HepG2 (cell line): ENCODE results near the gene PPP1R7. TPM values are rescaled to one million over a fixed set of nuclear protein-coding genes. Genes with fewer than 3 reads are reported as not detected.

Experiments
- CBX5 ChIP-seq: sonication (generic); formaldehyde crosslinking; IDR thresholded peaks from 2 replicates; pipeline ENCODE4 v1.4.0; 2020; ENCODE audit warnings: missing genetic modification reagents, borderline replicate concordance
- ERF ChIP-seq: IDR thresholded peaks from 2 replicates; pipeline ENCODE4 v1.6.1; 2018; ENCODE audit warnings: missing biosample characterization, missing genetic modification reagents
- GABPB1 ChIP-seq: IDR thresholded peaks from 2 replicates; pipeline ENCODE4 v1.6.1; 2016; ENCODE audit warnings: mild to moderate bottlenecking, missing genetic modification reagents, moderate library complexity, missing compliant biosample characterization
- HDAC1 ChIP-seq: sonication (generic); formaldehyde crosslinking; IDR thresholded peaks from 2 replicates; pipeline ENCODE4 v1.5.1; 2020; ENCODE audit warnings: mild to moderate bottlenecking, missing genetic modification reagents
- HMG20B ChIP-seq: conservative IDR thresholded peaks from 2 replicates; pipeline ENCODE4 v1.6.1; 2016; ENCODE audit warnings: missing genetic modification reagents, missing compliant biosample characterization
- KLF13 ChIP-seq: sonication (generic); formaldehyde crosslinking; IDR thresholded peaks from 2 replicates; pipeline ENCODE4 v1.4.0; 2020; ENCODE audit warnings: mild to moderate bottlenecking, missing genetic modification reagents
- MED1 ChIP-seq: sonication (generic); formaldehyde crosslinking; IDR thresholded peaks from 2 replicates; pipeline ENCODE4 v1.4.0; 2020; ENCODE audit warnings: missing genetic modification reagents
- MIER3 ChIP-seq: IDR thresholded peaks from 2 replicates; pipeline ENCODE4 v1.6.1; 2016; ENCODE audit warnings: missing compliant biosample characterization, borderline replicate concordance
- MXI1 ChIP-seq: IDR thresholded peaks from 3 replicates; pipeline ENCODE4 v1.6.1; 2012; ENCODE audit warnings: low read depth, low read length, inconsistent platforms, borderline replicate concordance
- PATZ1 ChIP-seq: sonication (generic); formaldehyde crosslinking; IDR thresholded peaks from 2 replicates; pipeline ENCODE4 v1.4.0; 2020; ENCODE audit warnings: missing genetic modification reagents
- PITX1 ChIP-seq: sonication (generic); formaldehyde crosslinking; IDR thresholded peaks from 2 replicates; pipeline ENCODE4 v1.5.1; 2020; ENCODE audit warnings: mild to moderate bottlenecking, missing genetic modification reagents
- RBM22 ChIP-seq: fragments of 200-400 bp; formaldehyde crosslinking; optimal IDR thresholded peaks from 2 replicates; pipeline ENCODE3; 2017; ENCODE audit warnings: mild to moderate bottlenecking, low read length, moderate library complexity
- SAP130 ChIP-seq: IDR thresholded peaks from 2 replicates; pipeline ENCODE4 v1.6.1; 2016; ENCODE audit warnings: low read depth
- THAP11 ChIP-seq: IDR thresholded peaks from 2 replicates; pipeline ENCODE4 v1.6.1; 2016; ENCODE audit warnings: missing biosample characterization, missing genetic modification reagents
- ZNF281 ChIP-seq: sonication (generic); formaldehyde crosslinking; IDR thresholded peaks from 2 replicates; pipeline ENCODE4 v1.4.0; 2020; ENCODE audit warnings: missing genetic modification reagents, borderline replicate concordance
- ZNF670 ChIP-seq: sonication (generic); formaldehyde crosslinking; IDR thresholded peaks from 2 replicates; pipeline ENCODE4 v1.8.0; 2022; ENCODE audit warnings: mild to moderate bottlenecking, missing genetic modification reagents, borderline replicate concordance
- ZNF816 ChIP-seq: sonication (generic); formaldehyde crosslinking; IDR thresholded peaks from 2 replicates; pipeline ENCODE4 v1.8.0; 2022; ENCODE audit warnings: missing genetic modification reagents, mild to moderate bottlenecking, borderline replicate concordance
- ZNF879 ChIP-seq: sonication (generic); formaldehyde crosslinking; IDR thresholded peaks from 2 replicates; pipeline ENCODE4 v1.8.1; 2023; ENCODE audit warnings: missing genetic modification reagents
- polyA plus RNA-seq, 8 experiments: library from polyadenylated mRNA; depleted of rRNA in 3 of 8; stranded (reverse) in 7 of 8; unstranded in 1 of 8; fragments of >200 nt; fragmentation: Illumina TruSeq in 4 of 8; extraction: Trizol in 4 of 8; gene quantifications; 2 replicates each; pipeline versions ENCODE4 v1.2.1 to v1.2.3, GENCODE V29; 2011 to 2016; ENCODE audit warnings: low read depth in 4 of 8, missing spikeins in 1 of 8, mixed read lengths in 1 of 8; ENCODE audit not compliant: insufficient read depth in 1 of 8
- total RNA-seq, 5 experiments: library from RNA; depleted of rRNA; stranded (reverse); fragments of >200 nt; fragmentation: Illumina TruSeq; extraction: Trizol; gene quantifications; 2 replicates each; pipeline ENCODE4 v1.2.3, GENCODE V29; 2016; ENCODE audit warnings: low read depth in 1 of 5
- TF ChIP-seq, protein P1 (sequence below): sonication (generic); formaldehyde crosslinking; IDR thresholded peaks from 2 replicates; pipeline ENCODE4 v1.5.1; 2020; ENCODE audit warnings: mild to moderate bottlenecking, missing genetic modification reagents, moderate library complexity
- TF ChIP-seq, protein P2 (sequence below): sonication (generic); IDR thresholded peaks from 2 replicates; pipeline ENCODE4 v1.6.1; 2016; ENCODE audit warnings: low read depth, borderline replicate concordance

PPP1R7 gene
- total and polyA plus RNA-seq, 2 of the 13 experiments (the other 11 are each of a cell fraction or from before 2014, with no cell fraction given) = 33.3 to 67.9 TPM

DNA sequence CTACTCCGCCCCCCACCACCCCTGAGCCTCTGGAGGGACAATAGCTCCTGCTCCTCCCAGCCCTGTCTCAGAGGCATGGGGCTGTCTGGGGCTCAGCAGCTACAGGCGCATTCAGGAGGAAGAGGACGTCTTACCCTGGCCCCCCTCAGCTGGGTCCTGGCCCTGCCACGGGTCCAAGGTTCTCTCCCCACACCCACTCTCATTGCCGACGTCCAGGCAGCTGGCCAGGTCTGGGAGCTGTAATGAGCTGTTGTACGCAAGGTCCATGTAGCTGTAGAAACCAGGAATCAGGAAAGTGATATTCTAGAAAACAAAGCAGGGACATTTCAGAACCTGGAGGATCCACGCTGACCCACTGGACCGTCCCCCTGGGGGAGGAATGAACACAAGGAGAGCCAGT, 14.5 kb upstream of the PPP1R7 start (continued):
- TF ChIP-seq MIER3 (0 out of 2 replicates have a peak, but pooled peaks have one; percentile 31), HDAC1 (CRISPR knock-in tag) (peak; percentile 75), GABPB1 (peak; percentile 21; the same call in 1 of the 2 replicates), ZNF281 (CRISPR knock-in tag) (peak; percentile 81; the same call in 1 of the 2 replicates), ZNF816 (CRISPR knock-in tag) (no peak), ZNF879 (CRISPR knock-in tag) (no peak), CBX5 (CRISPR knock-in tag) (no peak), MXI1 (0 out of 3 replicates have a peak, but pooled peaks have one; percentile 16), ZNF670 (CRISPR knock-in tag) (peak; percentile 37; the same call in 1 of the 2 replicates), MED1 (CRISPR knock-in tag) (0 out of 2 replicates have a peak, but pooled peaks have one; percentile 8), KLF13 (no peak), PITX1 (peak; percentile 41; the same call in 1 of the 2 replicates), HMG20B (CRISPR knock-in tag) (no peak), ERF (CRISPR knock-in tag) (peak; percentile 22; the same call in 1 of the 2 replicates), RBM22 (no peak), SAP130 (CRISPR knock-in tag) (peak; percentile 60; the same call in 1 of the 2 replicates), THAP11 (CRISPR knock-in tag) (peak; percentile 46; the same call in 1 of the 2 replicates), PATZ1 (CRISPR knock-in tag) (peak; percentile 47)
- TF ChIP-seq, protein P1, sequence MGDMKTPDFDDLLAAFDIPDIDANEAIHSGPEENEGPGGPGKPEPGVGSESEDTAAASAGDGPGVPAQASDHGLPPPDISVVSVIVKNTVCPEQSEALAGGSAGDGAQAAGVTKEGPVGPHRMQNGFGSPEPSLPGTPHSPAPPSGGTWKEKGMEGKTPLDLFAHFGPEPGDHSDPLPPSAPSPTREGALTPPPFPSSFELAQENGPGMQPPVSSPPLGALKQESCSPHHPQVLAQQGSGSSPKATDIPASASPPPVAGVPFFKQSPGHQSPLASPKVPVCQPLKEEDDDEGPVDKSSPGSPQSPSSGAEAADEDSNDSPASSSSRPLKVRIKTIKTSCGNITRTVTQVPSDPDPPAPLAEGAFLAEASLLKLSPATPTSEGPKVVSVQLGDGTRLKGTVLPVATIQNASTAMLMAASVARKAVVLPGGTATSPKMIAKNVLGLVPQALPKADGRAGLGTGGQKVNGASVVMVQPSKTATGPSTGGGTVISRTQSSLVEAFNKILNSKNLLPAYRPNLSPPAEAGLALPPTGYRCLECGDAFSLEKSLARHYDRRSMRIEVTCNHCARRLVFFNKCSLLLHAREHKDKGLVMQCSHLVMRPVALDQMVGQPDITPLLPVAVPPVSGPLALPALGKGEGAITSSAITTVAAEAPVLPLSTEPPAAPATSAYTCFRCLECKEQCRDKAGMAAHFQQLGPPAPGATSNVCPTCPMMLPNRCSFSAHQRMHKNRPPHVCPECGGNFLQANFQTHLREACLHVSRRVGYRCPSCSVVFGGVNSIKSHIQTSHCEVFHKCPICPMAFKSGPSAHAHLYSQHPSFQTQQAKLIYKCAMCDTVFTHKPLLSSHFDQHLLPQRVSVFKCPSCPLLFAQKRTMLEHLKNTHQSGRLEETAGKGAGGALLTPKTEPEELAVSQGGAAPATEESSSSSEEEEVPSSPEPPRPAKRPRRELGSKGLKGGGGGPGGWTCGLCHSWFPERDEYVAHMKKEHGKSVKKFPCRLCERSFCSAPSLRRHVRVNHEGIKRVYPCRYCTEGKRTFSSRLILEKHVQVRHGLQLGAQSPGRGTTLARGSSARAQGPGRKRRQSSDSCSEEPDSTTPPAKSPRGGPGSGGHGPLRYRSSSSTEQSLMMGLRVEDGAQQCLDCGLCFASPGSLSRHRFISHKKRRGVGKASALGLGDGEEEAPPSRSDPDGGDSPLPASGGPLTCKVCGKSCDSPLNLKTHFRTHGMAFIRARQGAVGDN = peak; percentile 67
- TF ChIP-seq, protein P2, sequence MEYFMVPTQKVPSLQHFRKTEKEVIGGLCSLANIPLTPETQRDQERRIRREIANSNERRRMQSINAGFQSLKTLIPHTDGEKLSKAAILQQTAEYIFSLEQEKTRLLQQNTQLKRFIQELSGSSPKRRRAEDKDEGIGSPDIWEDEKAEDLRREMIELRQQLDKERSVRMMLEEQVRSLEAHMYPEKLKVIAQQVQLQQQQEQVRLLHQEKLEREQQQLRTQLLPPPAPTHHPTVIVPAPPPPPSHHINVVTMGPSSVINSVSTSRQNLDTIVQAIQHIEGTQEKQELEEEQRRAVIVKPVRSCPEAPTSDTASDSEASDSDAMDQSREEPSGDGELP = peak; percentile 92
